DMS114 treated with DMSO at 0.1 percent for 48 hours (cell line): ENCODE data around the gene RCBTB1.
"Not testable (repeated sequence)": the region's sequence is repeated elsewhere in the genome, so short reads cannot be mapped to it uniquely, and the experiment has no call there.

Experiments used
- DNase-seq: peaks from one replicate; lab custom pipeline; 2025; ENCODE audit not compliant: unreplicated experiment; lab: John Stamatoyannopoulos, UW

Gene RCBTB1

DNA sequence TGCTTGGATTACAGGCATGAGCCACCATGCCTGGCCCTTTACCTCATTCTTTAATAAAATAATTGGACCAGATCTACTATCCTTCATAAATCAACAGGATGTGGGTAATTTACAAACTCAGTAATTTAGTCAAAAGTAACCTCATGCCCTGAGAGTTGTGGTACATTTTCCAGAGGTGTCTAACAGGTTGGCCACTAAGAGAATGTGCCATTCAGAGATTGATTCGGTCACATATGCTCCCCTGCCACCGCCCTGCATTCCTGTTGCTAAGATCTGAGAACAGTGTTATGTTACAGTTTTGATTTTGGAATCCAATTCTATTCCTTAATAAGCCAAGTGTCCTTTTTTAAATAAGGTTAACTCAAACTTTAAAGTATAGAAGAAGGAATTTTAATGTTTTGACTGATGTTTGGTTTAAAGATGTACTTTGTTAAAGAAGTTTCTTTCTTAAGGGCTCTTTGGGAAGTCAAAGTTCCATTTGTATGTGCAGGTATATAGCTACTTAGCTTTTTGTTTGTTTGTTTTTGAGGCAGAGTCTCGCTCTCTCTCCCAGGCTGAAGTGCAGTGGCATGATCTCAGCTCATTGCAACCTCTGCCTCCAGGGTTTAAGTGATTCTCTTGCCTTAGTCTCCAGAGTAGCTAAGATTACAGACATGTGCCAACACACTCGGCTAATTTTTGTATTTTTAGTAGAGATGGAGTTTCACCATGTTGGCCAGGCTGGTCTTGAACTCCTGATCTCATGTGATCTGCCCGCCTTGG lies 60.4 kb downstream of the RCBTB1 start:
- no peak for DNase-seq

DNA sequence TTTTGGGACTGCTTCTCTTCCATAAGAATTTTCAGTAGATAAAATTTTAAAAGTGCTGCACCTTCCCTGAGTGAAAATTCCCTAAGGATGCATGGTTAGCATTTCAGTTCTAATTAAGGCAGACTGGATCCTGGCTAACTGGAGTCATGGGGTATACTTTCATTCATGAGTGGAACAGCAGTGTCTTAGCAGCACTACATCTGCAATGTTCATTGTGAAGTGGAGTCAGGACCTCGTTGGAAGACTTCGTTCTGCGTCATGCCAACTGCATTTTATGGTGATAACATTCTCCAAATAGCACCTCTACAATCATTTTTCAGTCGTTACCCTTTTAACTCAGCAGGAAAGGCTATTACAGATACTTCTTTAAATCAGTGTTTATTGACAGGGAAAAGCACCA lies 64.1 kb downstream of the RCBTB1 start:
- DNase-seq = no peak

DNA sequence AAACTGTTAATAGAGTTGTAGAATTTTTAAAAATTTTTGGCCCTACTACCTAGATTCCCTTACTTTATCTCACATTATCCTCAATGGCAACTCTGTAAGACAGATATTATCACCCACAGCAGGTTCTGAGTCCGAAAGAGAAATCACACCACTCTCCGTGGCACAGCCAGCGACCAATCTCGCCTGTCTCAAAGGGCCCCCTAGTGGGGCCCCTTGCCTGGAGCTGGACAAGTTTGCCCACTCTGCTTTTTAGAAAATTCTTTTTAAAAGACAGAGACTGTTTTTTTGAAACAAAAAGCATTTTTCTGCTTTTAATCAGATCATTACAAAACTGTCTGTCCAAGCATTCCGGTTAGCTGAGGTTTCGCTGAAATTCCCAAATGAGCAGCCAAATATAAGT lies 67.9 kb downstream of the RCBTB1 start:
- no peak for DNase-seq

DNA sequence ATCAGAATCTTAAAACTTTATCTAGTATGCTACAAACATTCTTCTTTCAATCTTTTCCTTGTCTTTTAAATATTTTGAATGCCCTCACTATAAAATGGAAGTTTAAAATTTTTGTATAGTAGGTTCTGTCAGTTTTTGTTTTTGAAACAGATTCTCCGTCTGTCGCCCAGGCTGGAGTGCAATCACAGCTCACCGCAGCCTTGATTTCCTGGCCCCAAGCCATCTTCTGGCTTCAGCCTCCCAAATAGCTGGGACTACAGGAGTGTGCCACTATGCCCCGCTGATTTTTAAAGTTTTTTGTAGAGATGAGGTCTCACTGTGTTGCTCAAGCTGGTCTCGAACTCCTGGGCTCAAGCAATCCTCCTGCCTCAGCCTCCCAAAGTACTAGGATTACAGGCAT lies 68.9 kb downstream of the RCBTB1 start:
- no peak for DNase-seq

DNA sequence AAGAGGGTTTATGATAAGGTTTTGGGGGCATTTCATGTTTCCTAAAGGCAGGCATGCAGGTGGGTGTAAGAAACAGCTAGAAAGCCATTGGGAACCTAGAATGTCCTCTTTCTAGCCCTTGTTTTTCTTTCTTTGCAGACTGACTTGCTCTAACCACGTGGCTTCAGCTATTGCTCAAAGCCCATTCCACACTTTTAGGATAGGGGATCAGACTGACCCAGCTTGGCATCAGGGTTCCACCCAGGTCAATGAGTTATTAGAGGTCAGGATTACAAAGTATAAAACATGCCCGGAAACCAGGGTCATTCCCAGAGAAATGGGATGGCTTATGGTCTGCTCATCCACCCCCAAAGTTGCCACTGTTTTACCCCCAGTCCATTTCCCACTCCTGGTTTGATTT lies 72.8 kb downstream of the RCBTB1 start:
- no peak for DNase-seq

DNA sequence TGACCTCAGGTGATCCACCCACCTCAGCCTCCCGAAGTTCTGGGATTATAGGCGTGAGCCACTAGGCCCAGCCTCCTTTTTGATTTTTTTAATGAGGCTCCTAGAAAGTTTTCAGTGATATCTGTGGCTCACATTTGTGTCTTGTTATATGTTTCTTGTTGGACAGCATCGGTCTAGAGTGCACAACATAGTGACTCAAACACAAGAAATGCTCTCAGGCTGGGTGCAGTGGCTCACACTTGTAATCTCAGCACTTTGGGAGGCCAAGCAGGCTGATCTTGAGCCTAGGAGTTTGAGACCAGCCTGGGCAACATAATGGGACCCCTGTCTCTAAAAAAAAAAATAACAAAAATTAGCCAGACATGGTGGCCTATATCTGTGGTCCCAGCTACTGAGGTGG lies 81.4 kb downstream of the RCBTB1 start:
- DNase-seq = no peak

DNA sequence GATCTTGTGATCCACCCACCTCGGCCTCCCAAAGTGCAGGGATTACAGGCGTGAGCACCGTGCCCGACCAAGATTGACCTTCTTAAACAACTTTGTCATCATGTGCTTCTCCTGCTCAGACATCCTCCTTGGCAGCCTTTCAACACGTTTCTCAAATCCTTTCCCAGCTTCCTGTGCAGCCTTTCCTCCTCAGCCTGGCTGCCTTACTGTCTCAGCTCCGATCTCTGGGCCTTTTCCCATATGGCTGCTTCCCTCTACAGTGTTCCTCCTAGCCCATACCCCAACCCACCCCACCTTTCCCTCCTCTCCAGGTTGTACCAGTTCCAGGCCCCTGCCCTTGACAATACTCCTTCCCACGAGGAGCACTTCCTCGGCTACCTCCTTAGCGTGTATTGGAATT lies 82.4 kb downstream of the RCBTB1 start:
- no peak for DNase-seq

DNA sequence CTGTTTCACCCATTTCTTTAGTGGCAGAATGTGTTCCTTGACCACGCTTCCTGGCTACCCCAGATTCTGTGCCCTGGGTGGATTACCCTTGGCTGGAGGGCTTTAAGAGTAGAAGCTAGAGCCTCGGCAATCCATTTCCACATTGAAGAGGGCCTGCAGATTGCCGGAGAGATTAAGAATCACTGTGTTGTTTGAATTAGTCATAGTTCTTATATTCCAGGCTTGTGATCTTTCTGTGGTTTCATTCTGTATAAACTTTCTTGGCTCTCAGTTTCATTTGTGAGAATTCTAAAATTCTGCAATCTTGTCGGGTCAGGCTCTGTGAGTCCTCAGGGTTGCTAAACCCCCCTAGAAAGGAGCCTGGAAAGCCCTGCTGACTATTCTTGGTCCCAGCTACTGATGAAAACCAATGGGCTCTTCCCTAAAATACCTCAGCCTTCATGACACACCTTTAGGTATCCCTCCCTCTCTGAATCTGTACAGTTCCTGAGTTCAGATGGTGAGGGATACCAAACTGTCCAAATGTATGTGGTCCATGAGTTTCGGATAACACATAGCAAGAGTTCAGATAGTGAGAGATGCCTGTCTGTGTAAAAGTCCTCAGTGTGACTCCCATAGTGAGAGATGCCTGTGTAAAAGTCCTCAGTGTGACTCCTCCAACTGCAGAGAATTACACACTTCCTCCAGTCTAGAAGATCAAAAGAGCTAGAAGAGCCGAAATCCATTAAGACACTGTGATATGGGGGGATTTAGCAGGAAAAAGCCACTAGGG lies 85.3 kb downstream of the RCBTB1 start:
- no peak for DNase-seq

DNA sequence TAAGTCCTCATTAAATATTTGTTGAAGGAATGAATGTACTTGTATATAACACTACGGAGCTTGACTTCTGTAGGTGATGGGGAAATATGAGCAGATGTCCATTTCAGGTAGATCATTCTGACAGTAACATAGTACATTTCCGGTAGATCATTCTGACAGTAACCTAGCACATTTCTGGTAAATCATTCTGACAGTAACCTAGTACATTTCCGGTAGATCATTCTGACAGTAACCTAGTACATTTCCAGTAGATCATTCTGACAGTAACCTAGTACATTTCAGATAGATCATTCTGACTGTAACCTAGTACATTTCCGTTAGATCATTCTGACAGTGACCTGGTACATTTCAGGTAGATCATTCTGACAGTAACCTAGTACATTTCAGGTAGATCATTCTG lies 87.2 kb downstream of the RCBTB1 start:
- DNase-seq = no peak

DNA sequence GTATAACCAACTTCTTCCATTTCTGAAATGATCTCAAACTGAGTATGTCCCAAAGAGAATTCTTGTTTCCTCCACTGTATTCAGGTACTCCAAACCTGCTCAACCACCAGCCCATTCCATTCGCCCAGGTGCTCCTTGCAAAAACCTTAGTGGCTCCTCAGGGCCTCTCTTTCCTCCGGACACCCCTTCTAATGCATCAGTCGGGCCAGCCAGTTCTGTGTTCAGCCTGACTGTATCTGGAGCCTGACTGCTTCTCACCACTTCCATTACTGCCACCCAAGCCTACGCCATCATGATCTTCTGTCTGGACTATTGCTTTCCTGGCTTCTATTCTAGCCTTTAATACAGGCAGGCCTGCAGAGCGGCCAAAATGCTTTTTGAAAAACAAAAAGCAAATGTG lies 88.1 kb downstream of the RCBTB1 start:
- DNase-seq = no peak

DNA sequence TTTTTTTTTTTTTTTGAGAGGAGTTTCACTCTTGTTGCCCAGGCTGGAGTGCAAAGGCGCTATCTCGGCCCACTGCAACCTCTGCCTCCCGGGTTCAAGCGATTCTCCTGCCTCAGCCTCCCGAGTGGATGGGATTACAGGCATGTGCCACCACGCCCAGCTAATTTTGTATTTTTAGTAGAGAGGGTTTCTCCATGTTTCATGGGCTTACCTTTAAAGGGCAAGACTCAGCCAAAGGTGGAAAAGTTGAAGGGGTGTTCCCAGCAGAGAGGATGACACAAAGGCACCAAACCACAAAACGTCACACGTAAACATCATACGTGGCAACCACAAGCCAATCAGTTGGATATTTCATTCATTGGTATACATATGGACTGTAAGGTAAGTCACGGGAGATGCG lies 88.5 kb downstream of the RCBTB1 start:
- DNase-seq = not testable (repeated sequence)

DNA sequence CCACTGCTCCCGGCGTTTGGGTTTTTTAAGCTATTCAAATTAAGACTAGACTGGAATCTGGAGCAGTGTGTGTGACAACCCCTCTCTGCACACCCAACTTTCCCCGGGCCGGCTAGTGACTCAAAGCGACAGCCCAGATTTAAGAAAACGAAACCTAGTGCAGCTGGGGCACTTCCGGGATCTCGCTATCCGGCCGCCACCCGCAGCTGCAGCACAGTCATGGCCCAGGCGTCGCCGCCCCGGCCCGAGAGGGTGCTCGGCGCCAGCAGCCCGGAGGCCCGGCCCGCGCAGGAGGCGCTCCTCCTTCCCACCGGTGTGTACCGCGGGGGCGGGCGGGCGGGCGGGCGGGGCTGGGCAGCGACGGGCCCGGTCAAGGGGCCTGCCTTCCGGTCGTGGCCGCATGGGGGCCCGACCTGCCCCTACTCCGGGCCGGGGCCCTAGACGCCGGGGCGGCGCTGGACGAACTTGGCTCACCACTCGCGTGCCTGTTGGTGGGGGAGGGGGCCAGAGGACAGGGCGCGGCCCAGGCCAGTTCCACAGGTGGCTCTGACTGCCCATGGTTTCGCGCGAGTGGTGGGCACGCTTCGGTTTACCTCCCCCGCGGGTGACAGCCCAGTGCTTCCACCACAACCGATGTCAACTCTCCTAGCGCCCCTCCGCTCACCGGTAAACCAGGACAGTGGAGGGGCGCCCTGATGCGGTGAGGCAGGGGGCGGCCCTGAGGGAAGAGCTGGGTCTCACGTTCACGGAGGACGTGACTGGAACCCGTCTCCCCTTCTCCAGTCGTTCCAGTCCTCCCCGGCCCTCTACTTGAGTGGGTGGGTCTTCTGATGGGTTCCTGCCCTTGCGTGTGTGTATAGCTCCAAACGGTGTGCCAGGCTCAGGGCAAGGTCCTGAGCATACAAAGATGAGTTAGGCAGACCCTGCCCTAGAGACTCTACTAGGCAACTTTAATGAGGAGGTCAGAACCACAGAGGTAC lies 89.3 kb downstream of the RCBTB1 start, which contains the start of gene PHF11:
Gene PHF11 (plus strand): TSS at position 171 of the 980 bp plus-strand sequence. CDS start 49 bp downstream, at position 220.
- DNase-seq = peak; percentile 3

DNA sequence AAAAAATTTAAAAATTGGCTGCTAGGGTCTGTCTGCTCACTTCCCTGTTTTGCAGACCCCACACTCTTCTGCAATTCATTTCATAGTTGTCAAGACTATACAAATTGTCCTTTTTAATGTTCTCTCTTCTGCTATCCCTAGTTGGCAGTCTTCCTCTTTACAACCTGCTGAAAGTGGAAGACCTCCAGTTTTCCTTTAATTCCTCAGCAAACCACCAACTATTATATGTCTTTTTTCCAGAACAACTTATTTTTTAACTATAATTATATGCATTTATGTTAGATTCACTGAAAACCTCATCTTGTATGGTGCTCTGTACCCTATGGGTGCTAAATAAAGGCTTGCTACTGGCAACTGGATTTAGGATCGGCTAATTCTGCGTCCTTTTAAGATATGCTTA lies 90.7 kb downstream of the RCBTB1 start:
- DNase-seq = no peak

DNA sequence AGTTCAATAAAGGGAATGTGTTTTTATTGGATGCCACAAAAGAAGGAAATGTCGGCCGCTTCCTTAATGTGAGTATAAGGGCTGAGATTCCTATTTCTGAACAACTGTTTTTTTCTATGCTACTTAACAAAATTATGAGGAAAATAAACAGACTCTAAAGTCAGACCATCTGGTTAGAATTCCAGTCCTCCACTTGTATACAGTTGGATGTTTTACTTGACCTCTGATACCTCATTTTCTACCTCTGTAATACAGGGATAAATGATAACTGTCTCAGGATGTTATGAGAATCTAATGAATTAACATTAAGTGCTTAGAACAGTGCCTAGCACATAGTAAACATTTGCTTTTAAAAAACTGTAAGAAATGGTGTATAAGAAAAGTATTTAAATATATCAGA lies 96.8 kb downstream of the RCBTB1 start:
- no peak for DNase-seq
